Measurements from ENCODE around the gene FAM107B. TPM values are rescaled to one million over a fixed set of nuclear protein-coding genes. Genes with fewer than 3 reads are reported as not detected.
A peak's percentile ranks its signal among the peaks of the same experiment; 100 is the strongest.

The FAM107B gene
- total and polyA plus RNA-seq, 2 of the 4 experiments (the other 2 are of a cell fraction) = 26.4 to 27.1 TPM

- no peak for ATAC-seq (ENCODE audit: low read depth)
- H3K9me3 ChIP-seq (ENCODE audit: control insufficient read depth, insufficient read depth, low read length) = no peaks in the 10 kb centered on the region
- no peak overlapping the region for H3K27ac ChIP-seq (ENCODE audit: insufficient read depth, low read length)
- H3K18ac ChIP-seq (ENCODE audit: low read depth, low read length) = no peak overlapping the region
- H2BK120ac ChIP-seq (ENCODE audit: low read depth, low read length) = no peak overlapping the region
- in situ Hi-C loops (cut with MboI; ENCODE audit: low sequenced_read_pairs) = loop anchor here (25.0 kb wide), 1 partner anchor 568 kb away; the partner anchor contains the start of genes ACBD7 and RPP38
- no peaks in the 10 kb centered on the region for H3K4me1 ChIP-seq (ENCODE audit: control insufficient read depth, insufficient read depth, low read length)
- H4K20me1 ChIP-seq (ENCODE audit: insufficient read depth, low read length) = no peaks in the 10 kb centered on the region; the same call in 1 of the 2 replicates
- no peak overlapping the region for H3K9ac ChIP-seq (ENCODE audit: low read depth, low read length)
- WGBS, 2 experiments (ENCODE audit: extremely low coverage in 2 of 2, insufficient read length in 1 of 2) = 55% methylated on average over 3 of the region's 7 CpGs; no CpG with 5 or more reads in 1 of the 2 experiments
- no peak overlapping the region for H4K91ac ChIP-seq (ENCODE audit: insufficient read depth, low read depth, low read length)
- H3K4me2 ChIP-seq (ENCODE audit: low read depth, low read length) = no peak overlapping the region
- H2BK15ac ChIP-seq (ENCODE audit: low read depth, low read length) = no peak overlapping the region
- H4K8ac ChIP-seq (ENCODE audit: low read depth in 2 of 2, low read length in 2 of 2) = no peak overlapping the region
- intact Hi-C loops (cut with micrococcal nuclease) = loop anchor here (10.0 kb wide), 1 partner anchor 585 kb away; no protein-coding TSS in a partner anchor
- TF ChIP-seq SMC3 (IDR thresholded peaks at IDR 0.05; ENCODE audit: low read depth, low read length) (no peak), CEBPB (IDR thresholded peaks at IDR 0.05; ENCODE audit: low read depth, low read length) (no peak)
- dilution Hi-C loops (cut with HindIII; ENCODE audit: low sequenced_read_pairs, unreplicated experiment) = no loop called here
- H2AK5ac ChIP-seq (ENCODE audit: low read depth, low read length) = no peak overlapping the region
- no peak overlapping the region for H2BK20ac ChIP-seq (ENCODE audit: low read depth, low read length)
- H2AK9ac ChIP-seq (replicated peaks; ENCODE audit: low read depth, low read length, poor library complexity) = no peak overlapping the region
- DNase-seq = no peak
- H3K79me1 ChIP-seq (ENCODE audit: low read depth in 1 of 2, low read length in 2 of 2) = peaks cover 27 to 53% of the 10 kb centered on the region in 2 experiments
- ChIA-PET CTCF (no interaction called here), POLR2A (ENCODE audit: unreplicated experiment) (interaction anchor here (0.6 kb wide), 1 partner anchor 26 kb away, joined by 3 read pairs; no protein-coding TSS in a partner anchor)
- H3K4ac ChIP-seq (ENCODE audit: low read depth, low read length) = no peak overlapping the region
- H3K36me3 ChIP-seq (ENCODE audit: control insufficient read depth, insufficient read depth, low read length) = peaks cover 32% of the 10 kb centered on the region
- H3K14ac ChIP-seq (replicated peaks; ENCODE audit: low read depth, low read length) = no peak overlapping the region
- H3K4me3 ChIP-seq (ENCODE audit: insufficient read depth, low read depth, low read length) = no peak overlapping the region
- BruUV-seq (replicated peaks) = TSS peak; percentile 59
- no peak overlapping the region for H3K23ac ChIP-seq (ENCODE audit: low read depth, low read length)
- H2BK5ac ChIP-seq (ENCODE audit: low read depth, low read length, poor library complexity, severe bottlenecking) = no peak overlapping the region
- no peaks in the 10 kb centered on the region for H3K27me3 ChIP-seq (ENCODE audit: control insufficient read depth, insufficient read depth, low read length)
- no peak overlapping the region for H2AFZ ChIP-seq (replicated peaks; ENCODE audit: low read length, poor library complexity)
- H3K56ac ChIP-seq (ENCODE audit: extremely low read depth, insufficient read depth, low read length) = no peak overlapping the region
- peaks cover 5% of the 10 kb centered on the region for H3K9me1 ChIP-seq (ENCODE audit: insufficient read depth, low read length)
- H4K5ac ChIP-seq (ENCODE audit: low read depth, low read length) = peak overlapping the region; percentile 29; the same call in 1 of the 2 replicates
Measured at GRCh38 chr10:14519785-14520184, 254.9 kb downstream of the FAM107B start.

Data from IMR-90 (cell line).